Non-pigmented ciliary epithelial cell (primary cell): Measurements from ENCODE around the gene HSH2D.
"Not testable (repeated sequence)": the region's sequence is repeated elsewhere in the genome, so short reads cannot be mapped to it uniquely, and the experiment has no call there.

Experiments
- DNase-seq: peaks from one replicate; pipeline ENCODE4 v3.0.0-alpha.2; 2010; ENCODE audit warnings: low read depth

HSH2D gene

GRCh38 chr19:16155128-16155527 lies 11.6 kb downstream of the HSH2D start:
- DNase-seq: no peak

GRCh38 chr19:16156904-16157303 lies 13.4 kb downstream of the HSH2D start:
- no peak for DNase-seq

- no peak for DNase-seq
These were observed 14.1 kb downstream of the HSH2D start for GRCh38 chr19:16157601-16158000.

- no peak for DNase-seq
These were observed 16.2 kb downstream of the HSH2D start for GRCh38 chr19:16159655-16160054.

- DNase-seq: no peak
These were observed 17.0 kb downstream of the HSH2D start for GRCh38 chr19:16160445-16160942.

- peak; percentile 52 for DNase-seq
These were observed 17.6 kb downstream of the HSH2D start for GRCh38 chr19:16160943-16161560.

GRCh38 chr19:16161840-16162239 lies 18.4 kb downstream of the HSH2D start:
- DNase-seq: peak; percentile 67

GRCh38 chr19:16164222-16164890 lies 20.9 kb downstream of the HSH2D start:
- DNase-seq: no peak

GRCh38 chr19:16166417-16166816 lies 22.9 kb downstream of the HSH2D start:
- no peak for DNase-seq

- no peak for DNase-seq
These were observed 23.6 kb downstream of the HSH2D start for GRCh38 chr19:16167055-16167454.

- no peak for DNase-seq
These were observed 25.1 kb downstream of the HSH2D start for GRCh38 chr19:16168465-16169081.

GRCh38 chr19:16170134-16170533 lies 26.6 kb downstream of the HSH2D start:
- no peak for DNase-seq

GRCh38 chr19:16175954-16176353 lies 32.5 kb downstream of the HSH2D start:
- DNase-seq: no peak

- DNase-seq: not testable (repeated sequence)
These were observed 35.4 kb downstream of the HSH2D start for GRCh38 chr19:16178866-16179265.

- no peak for DNase-seq
These were observed 37.1 kb downstream of the HSH2D start for GRCh38 chr19:16180611-16181010.

GRCh38 chr19:16184665-16185122 lies 41.2 kb downstream of the HSH2D start:
- no peak for DNase-seq

- peak; percentile 96 for DNase-seq
These were observed 41.8 kb downstream of the HSH2D start, which contains the start of gene FAM32A for GRCh38 chr19:16185123-16185767. FAM32A (plus strand) TSS chr19:16185410; CDS start chr19:16185443, 33 bp downstream.

GRCh38 chr19:16185768-16186123 lies 42.3 kb downstream of the HSH2D start:
- DNase-seq: no peak

GRCh38 chr19:16188521-16188920 lies 45.0 kb downstream of the HSH2D start:
- no peak for DNase-seq

GRCh38 chr19:16190198-16190597 lies 46.7 kb downstream of the HSH2D start:
- no peak for DNase-seq

- DNase-seq: no peak
These were observed 47.3 kb downstream of the HSH2D start for GRCh38 chr19:16190736-16191135.

- no peak for DNase-seq
These were observed 47.9 kb downstream of the HSH2D start for GRCh38 chr19:16191216-16191908.
